Tibial artery (tissue), 4 donors: ENCODE measurements around the gene ASCC1.

Experiments used
- DNase-seq, 2 donors: peaks; one replicate each; pipeline ENCODE4 v3.0.0-alpha.2; 2019
- H3K27ac ChIP-seq, 2 donors: fragments of 200-600 bp; sonication (generic) in 1 of 2; 1 replicate in 1 of 2; 2 replicates in 1 of 2; pipeline ENCODE4 v1.5.1; 2018 to 2019; ENCODE audit warnings: mild to moderate bottlenecking in 1 of 2
- H3K27me3 ChIP-seq, 2 donors: fragments of 200-600 bp; sonication (generic) in 1 of 2; one replicate each; pipeline versions ENCODE4 v1.5.1 to v1.6.0; 2016 to 2019
- H3K36me3 ChIP-seq, 3 donors: fragments of 200-600 bp; sonication (generic) in 2 of 3; one replicate each; pipeline ENCODE4 v1.5.1; 2016 to 2019; ENCODE audit warnings: mild to moderate bottlenecking in 2 of 3
- H3K4me1 ChIP-seq, 4 donors: fragments of 200-600 bp; sonication (generic) in 2 of 4; 1 replicate in 3 of 4; 2 replicates in 1 of 4; pipeline ENCODE4 v1.5.1; 2016 to 2019
- H3K4me3 ChIP-seq, 2 donors: fragments of 200-600 bp; sonication (generic) in 1 of 2; 1 replicate in 1 of 2; 2 replicates in 1 of 2; pipeline ENCODE4 v1.5.1; 2018 to 2019; ENCODE audit warnings: mild to moderate bottlenecking in 2 of 2
- H3K9me3 ChIP-seq, 3 donors: fragments of 200-600 bp; sonication (generic) in 1 of 3; one replicate each; pipeline ENCODE4 v1.5.1; 2016 to 2019
- intact Hi-C: fragments of 100-400 bp; cut with DNase I; formaldehyde crosslinking; loops from one replicate; pipeline ENCODE4 v1.15.0; 2023; ENCODE audit warnings: low total_unique reads
- TF ChIP-seq, protein P1 (sequence below), 2 experiments: fragments of 200-600 bp in 1 of 2; fragments of 450-650 bp in 1 of 2; IDR thresholded peaks; one replicate each; pipeline ENCODE4 v1.5.1; 2017 to 2019; ENCODE audit warnings: antibody characterized with exemption in 2 of 2, mild to moderate bottlenecking in 1 of 2, moderate library complexity in 1 of 2

Gene ASCC1

DNA sequence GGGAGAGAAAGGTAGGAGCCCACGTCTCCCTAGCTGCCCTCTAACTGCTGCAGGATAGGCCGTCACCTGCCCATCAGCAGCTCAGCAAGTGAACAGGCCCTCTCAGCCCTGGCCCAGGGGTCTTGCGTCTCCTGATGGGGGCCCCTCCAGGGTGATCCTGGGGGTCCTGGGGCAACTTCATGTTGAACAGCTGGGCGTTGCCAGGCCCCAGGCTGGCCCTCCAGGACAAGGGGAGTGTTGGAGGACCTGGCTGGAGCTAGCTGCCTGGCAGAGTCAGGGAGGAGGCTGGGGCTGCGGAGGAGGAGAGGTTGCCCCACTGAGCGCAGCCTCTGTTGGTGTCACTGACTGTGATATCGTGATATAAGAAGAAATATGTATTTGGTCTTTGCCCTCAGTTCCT, 162.4 kb downstream of the ASCC1 start:
- intact Hi-C loops, result no loop called here
- Histone ChIP-seq H3K27me3 (peaks cover 0 to 21% of the 10 kb centered on the region in 2 donors), H3K4me3 (no peak overlapping the region), H3K27ac (no peak overlapping the region), H3K9me3 (no peaks in the 10 kb centered on the region), H3K4me1 (no peaks in the 10 kb centered on the region), H3K36me3 (no peaks in the 10 kb centered on the region)
- TF ChIP-seq, protein P1, sequence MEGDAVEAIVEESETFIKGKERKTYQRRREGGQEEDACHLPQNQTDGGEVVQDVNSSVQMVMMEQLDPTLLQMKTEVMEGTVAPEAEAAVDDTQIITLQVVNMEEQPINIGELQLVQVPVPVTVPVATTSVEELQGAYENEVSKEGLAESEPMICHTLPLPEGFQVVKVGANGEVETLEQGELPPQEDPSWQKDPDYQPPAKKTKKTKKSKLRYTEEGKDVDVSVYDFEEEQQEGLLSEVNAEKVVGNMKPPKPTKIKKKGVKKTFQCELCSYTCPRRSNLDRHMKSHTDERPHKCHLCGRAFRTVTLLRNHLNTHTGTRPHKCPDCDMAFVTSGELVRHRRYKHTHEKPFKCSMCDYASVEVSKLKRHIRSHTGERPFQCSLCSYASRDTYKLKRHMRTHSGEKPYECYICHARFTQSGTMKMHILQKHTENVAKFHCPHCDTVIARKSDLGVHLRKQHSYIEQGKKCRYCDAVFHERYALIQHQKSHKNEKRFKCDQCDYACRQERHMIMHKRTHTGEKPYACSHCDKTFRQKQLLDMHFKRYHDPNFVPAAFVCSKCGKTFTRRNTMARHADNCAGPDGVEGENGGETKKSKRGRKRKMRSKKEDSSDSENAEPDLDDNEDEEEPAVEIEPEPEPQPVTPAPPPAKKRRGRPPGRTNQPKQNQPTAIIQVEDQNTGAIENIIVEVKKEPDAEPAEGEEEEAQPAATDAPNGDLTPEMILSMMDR (IDR thresholded peaks at IDR 0.05), result no peak
- no peak for DNase-seq

DNA sequence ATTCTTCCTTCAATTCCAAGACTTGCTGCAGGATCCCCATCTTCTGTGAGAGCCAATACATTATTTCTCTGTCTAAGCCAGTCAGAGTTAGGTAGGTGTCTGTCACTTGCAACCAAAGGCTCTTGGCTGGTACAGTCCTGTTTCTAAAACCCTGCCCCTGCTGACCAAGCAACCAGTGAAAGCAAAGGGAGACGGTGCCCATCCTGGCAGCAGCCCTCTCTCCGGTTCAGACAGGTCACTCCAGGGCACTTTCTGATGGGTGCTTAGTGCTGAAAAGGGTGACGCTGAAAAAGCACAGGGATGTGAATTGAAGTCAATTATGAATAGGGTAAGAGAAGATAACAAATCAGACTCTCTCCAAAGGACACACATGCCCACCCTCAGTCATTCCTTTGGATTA, 165.2 kb downstream of the ASCC1 start:
- intact Hi-C loops, result no loop called here
- Histone ChIP-seq H3K4me1 (no peaks in the 10 kb centered on the region), H3K9me3 (no peaks in the 10 kb centered on the region), H3K27ac (no peak overlapping the region), H3K4me3 (no peak overlapping the region), H3K27me3 (peaks cover 0 to 6% of the 10 kb centered on the region in 2 donors), H3K36me3 (no peaks in the 10 kb centered on the region)
- TF ChIP-seq, protein P1 (IDR thresholded peaks at IDR 0.05), result no peak
- DNase-seq, result no peak

DNA sequence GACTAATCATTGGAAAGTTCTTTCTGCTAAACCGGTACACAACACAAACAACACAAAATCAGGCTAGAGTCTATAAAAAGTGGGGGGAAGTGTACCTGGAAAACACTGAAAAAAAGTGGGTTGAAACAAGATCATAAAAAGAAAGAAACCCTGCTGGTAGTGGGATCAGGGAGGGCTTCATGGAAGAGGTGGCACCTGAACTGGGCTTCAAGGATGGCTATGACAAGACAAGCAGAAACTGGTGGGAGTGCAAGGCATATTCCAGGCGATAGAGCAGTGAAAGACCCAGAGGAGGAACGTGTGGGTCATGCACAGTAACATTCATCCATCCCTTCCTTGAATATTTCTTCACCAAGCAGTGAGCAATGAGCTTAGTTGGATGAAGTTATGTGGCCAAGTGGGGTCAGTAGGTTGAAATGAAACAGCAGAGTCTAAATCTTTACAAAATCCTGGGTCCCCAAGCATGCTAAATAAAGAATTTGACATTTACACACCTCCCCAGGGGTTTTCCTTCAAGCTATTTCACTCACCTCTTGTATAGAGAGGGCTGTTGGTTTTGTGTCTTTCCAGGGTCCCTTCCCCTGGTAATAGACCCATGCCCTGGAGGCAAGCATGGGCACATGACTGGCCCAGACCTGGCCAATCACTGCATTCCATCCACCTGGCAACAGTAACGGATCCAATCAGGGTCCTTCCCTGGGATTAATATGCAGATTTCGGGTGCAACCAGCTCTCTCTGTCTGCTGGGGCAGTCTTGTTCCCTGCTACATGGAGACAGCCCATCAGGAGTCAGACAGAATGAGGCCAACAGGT, 165.9 kb downstream of the ASCC1 start:
- no peak for DNase-seq
- Histone ChIP-seq H3K9me3 (no peaks in the 10 kb centered on the region), H3K27ac (no peak overlapping the region), H3K36me3 (no peaks in the 10 kb centered on the region), H3K4me3 (no peak overlapping the region), H3K4me1 (peaks cover 0 to 1% (median under 1%) of the 10 kb centered on the region in 4 donors), H3K27me3 (peaks cover 0 to 3% of the 10 kb centered on the region in 2 donors)
- TF ChIP-seq, protein P1 (IDR thresholded peaks at IDR 0.05), result no peak
- intact Hi-C loops, result loop anchor here (2.0 kb wide), 1 partner anchor 95 kb away; no protein-coding TSS in a partner anchor

DNA sequence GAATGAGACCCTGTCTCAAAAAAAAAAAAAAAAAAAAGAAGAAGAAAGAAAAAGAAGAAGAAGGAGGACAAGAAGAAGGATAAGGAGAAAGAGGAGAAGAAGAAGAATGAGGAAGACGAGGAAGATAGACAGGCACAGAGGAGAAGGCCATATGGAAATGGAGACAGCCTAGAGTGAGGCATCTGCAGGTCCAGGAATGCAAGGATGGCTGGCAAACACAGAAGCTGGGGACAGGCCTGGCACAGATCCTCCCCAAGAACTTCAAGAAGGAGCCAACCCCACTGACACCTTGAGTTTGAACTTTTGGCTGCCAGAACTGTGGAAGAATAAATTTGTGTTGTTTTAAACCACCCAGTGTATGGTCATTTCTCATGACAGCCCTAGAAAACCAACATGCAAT, 166.6 kb downstream of the ASCC1 start:
- peaks cover 0 to 9% (median 6%) of the 10 kb centered on the region in 4 donors for H3K4me1 ChIP-seq
- intact Hi-C loops, result loop anchor here (2.0 kb wide), 1 partner anchor 95 kb away; no protein-coding TSS in a partner anchor
- H3K27me3 ChIP-seq, result peaks cover 0 to under 1% of the 10 kb centered on the region in 2 donors
- TF ChIP-seq, protein P1 (IDR thresholded peaks at IDR 0.05), result no peak
- no peak overlapping the region for H3K27ac ChIP-seq
- H3K36me3 ChIP-seq, result no peaks in the 10 kb centered on the region
- H3K9me3 ChIP-seq, result no peaks in the 10 kb centered on the region
- no peak for DNase-seq
- H3K4me3 ChIP-seq, result no peak overlapping the region

DNA sequence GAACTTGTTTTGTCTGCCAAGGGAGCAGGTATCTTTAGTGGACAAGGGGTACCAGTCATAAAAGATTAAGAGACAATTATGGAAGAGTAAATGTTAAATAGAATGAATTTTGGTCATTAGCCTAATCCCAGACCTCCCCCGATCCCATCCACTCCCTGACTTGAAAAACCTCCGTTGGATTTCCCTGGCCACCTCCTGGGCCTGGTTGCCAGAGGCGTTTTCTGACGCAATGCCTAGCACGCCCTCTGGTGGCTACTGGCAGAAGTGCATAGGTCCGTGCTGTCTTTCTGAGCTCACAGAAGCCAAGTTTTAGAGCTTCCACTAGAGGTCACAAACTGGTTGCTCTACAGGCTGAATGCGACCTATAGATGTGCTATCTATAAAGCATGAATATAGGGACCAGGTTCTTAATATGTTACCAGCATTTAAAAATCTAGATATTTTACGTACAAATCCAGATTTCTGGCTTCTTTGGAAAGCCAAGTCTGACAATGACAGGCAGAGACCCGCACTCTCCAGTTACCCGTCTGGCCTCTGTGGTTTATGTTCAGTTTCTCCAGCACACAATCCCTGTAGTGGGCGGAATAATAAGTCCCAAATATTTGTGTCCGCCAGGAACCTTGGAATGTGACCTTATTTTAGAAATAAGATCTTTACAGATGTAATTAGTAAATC, 167.5 kb downstream of the ASCC1 start:
- Histone ChIP-seq H3K36me3 (no peaks in the 10 kb centered on the region), H3K27me3 (no peaks in the 10 kb centered on the region), H3K4me3 (no peak overlapping the region), H3K27ac (no peak overlapping the region), H3K4me1 (peaks cover 0 to 15% (median 9%) of the 10 kb centered on the region in 4 donors), H3K9me3 (no peaks in the 10 kb centered on the region)
- TF ChIP-seq, protein P1 (IDR thresholded peaks at IDR 0.05), result peak; percentile 98 to 100
- DNase-seq, result peak; percentile 92 to 95
- intact Hi-C loops, result loop anchor here (2.0 kb wide), 1 partner anchor 94 kb away; no protein-coding TSS in a partner anchor
